ENCODE data around the gene ACOXL.
"Not testable (repeated sequence)": the region's sequence is repeated elsewhere in the genome, so short reads cannot be mapped to it uniquely, and the experiment has no call there.

Gene ACOXL

DNA sequence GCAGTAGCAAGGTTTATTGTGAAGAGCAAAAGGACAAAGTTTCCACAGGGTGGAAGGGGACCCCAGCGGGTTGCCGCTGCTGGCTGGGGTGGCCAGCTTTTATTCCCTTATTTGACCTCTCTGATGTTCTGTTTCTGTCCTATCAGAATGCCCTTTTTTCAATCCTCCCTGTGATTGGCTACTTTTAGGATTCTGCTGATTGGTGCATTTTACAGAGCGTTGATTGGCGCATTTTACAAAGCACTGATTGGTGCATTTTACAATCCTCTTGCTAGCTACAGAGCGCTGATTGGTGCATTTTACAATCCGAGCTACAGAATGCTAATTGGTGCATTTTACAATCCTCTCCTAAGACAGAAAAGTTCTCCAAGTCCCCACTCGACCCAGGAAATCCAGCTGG is 123.5 kb downstream of the ACOXL start:
- DNase-seq (ENCODE audit: low read depth in 3 of 3), result not testable (repeated sequence)

- DNase-seq (ENCODE audit: low read depth in 3 of 3), result peak; percentile 42 to 61 (median 48)
These were observed 125.9 kb downstream of the ACOXL start for GRCh38 chr2:110858135-110858725.

- DNase-seq (ENCODE audit: low read depth in 3 of 3), result no peak
These were observed 126.8 kb downstream of the ACOXL start for GRCh38 chr2:110858993-110859701.

GRCh38 chr2:110860630-110861029 is 128.3 kb downstream of the ACOXL start:
- DNase-seq (ENCODE audit: low read depth in 3 of 3), result no peak

DNA sequence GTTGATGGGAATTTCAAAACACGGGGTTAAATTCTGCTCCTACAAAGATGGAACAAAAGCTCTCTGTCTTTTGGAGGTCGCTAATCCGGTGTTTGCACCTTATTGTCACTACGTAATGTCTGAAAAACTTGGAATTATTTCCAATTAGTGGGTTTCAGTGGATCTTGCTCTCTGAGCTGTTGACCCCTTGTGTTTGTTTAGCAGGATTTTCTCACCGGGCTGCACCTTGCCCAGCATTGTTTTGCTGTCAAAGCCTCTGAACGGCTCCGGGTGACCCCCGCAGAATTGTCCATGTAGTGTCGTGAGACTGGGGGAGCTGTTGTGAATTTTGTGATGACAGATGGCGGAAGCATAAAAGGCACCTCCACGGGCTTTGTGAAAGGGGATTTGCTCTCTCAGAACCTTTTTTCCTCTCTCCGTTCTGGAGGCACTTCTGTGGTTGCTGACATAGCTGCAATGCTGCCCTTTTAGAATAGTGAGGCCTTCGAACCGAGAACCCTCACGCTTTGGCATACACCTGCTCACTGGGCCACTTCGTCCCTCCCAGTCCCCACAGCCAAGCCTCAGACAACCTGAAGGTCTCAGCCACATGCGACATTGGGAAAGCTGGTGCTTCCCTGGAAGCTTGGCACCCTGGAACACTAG is 129.4 kb downstream of the ACOXL start:
- no peak for DNase-seq (ENCODE audit: low read depth in 3 of 3)

DNA sequence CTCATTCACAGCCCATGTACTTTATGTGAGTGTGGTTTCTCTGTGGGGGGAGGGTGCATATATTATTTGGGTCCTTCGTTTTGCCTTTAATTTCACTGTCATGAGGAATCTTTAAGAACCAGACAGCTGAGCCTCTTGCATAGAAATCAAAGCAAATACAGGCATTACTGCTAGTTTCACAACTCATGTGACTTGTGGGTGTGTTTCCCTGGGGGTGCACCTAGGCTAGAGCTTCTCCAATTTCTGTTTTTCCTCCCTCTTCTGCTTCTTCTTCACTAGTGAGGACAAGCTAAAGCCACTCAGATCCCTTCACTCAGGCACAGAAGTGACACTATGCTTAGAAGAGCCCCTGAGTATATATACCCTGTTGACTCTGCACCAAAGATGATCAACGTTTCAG is 131.4 kb downstream of the ACOXL start:
- no peak for DNase-seq (ENCODE audit: low read depth in 3 of 3)

GRCh38 chr2:110864176-110864575 is 131.8 kb downstream of the ACOXL start:
- no peak for DNase-seq (ENCODE audit: low read depth in 3 of 3)

- DNase-seq (ENCODE audit: low read depth in 3 of 3), result no peak
These were observed 132.4 kb downstream of the ACOXL start for GRCh38 chr2:110864731-110865130.

DNA sequence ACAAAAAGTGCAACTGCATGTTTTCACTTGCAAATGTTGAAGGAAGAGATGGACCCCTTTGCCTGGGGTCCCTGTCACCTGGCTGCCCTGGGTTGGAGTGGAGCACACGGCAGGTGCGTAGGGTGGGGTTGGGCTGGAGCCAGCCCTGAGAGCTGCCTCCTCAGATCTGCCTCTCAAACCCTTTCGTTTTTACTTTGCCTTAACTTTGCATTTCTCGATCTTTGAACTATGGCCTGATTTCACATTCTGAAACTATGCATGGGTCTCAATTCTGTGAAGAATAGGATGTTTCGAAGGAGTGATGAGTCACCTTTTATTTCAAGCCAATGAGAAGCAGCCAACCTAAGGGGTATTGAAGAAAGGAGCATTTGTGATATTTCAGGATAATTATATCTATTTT is 132.8 kb downstream of the ACOXL start:
- DNase-seq (ENCODE audit: low read depth in 3 of 3), result peak in 1 of 3 experiments; percentile 45

GRCh38 chr2:110866045-110866444 is 133.7 kb downstream of the ACOXL start:
- no peak for DNase-seq (ENCODE audit: low read depth in 3 of 3)

DNA sequence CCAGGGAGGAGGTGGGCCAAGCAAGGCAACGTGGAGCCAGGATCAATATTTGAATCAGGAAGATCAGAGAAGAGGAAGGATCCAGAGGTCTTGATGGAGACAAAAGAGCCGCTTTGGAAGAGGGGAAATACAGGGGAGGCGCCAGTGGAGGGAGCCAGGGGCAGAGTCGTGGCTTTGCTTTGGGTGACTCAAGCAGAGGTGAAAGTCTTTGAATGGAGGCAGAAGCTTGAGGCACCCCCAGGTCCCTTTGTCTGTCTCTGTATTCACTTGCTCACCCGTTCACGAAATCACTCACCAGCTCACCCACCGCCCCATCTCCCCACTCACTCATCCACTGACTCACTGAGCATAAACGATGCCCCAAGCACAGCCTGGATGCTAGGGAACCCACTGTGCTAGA is 134.1 kb downstream of the ACOXL start:
- DNase-seq (ENCODE audit: low read depth in 3 of 3), result peak; percentile 40 to 69 (median 40)

DNA sequence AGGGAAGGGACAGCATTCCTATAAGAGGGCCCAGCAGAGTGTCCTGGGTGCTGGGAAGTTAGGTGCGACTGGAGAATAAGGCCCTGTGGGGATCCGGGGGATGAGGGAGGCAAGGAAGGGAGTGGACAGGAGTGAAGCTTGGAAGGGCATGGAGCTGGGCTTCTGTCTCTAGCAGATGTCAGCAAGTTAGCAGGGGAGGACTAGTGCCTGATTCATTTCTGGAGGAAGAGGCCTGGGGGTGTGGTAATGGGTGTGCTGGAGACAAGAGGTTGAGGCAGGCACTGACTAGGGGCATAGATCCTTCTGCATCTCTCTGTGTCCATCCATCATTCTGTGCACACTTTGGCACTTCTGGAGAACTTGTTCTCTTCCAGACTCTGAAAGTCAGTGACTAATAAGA is 134.7 kb downstream of the ACOXL start:
- DNase-seq (ENCODE audit: low read depth in 3 of 3), result no peak

GRCh38 chr2:110868971-110869370 is 136.6 kb downstream of the ACOXL start:
- DNase-seq (ENCODE audit: low read depth in 3 of 3), result no peak

- no peak for DNase-seq (ENCODE audit: low read depth in 3 of 3)
These were observed 137.4 kb downstream of the ACOXL start for GRCh38 chr2:110869472-110870446.

DNA sequence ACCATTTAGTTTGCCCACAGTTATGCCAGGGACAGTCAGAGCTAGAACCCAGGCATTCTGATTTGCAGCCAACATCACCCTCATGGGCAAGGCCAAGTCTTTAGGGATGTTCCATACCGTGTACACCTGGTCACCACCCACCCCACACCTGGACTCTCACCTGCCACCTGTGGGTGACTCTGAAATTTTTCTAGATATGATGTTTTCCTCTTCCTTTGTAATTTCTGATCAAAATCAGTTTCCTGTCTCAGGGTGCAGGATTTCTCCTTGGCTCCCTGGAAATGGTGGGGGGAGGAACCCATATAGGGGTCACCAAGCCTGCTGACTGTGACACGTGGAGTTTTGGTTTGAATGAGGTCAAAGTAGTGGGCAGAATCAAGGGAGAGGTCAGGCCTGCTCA is 138.2 kb downstream of the ACOXL start:
- no peak for DNase-seq (ENCODE audit: low read depth in 3 of 3)

DNA sequence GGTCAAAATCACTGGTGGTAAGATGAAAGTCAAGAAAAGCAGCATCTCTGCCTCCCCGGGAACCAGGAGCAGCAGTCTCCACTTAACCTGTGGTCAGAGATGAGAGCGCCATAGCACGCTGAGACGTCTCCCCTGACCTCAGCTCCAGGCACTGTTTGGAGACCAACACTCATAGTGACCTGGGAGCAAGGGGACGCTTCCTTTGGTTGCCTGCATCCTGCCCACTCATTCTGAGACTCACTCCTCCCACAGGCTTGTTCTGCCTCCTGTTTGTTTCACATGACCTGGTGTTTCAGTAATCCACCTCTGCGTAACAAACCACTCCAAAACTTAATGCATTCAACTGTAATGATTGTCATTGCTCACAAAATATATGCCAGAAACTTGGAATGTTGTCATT is 139.3 kb downstream of the ACOXL start:
- no peak for DNase-seq (ENCODE audit: low read depth in 3 of 3)

DNA sequence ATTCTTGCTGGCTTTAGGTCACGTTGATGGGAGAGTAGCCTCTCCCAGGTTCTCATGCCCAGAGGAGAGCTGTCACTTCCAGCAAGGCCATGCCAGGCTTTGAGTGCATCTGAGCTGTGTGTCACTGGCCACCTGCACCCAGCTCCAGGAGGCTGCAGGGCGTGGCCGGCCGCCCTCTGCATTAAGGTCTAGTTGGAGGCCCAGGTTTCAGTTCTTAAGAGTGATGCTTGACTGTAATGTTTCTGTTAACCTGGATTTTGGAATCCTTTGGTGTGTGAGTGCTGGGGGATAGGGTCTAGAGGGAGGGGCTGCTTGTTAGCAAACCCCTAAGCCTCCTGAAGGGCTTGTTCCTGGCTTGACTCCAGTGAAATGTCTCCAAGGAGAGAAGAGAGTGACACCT is 140.1 kb downstream of the ACOXL start:
- DNase-seq (ENCODE audit: low read depth in 3 of 3), result no peak

DNA sequence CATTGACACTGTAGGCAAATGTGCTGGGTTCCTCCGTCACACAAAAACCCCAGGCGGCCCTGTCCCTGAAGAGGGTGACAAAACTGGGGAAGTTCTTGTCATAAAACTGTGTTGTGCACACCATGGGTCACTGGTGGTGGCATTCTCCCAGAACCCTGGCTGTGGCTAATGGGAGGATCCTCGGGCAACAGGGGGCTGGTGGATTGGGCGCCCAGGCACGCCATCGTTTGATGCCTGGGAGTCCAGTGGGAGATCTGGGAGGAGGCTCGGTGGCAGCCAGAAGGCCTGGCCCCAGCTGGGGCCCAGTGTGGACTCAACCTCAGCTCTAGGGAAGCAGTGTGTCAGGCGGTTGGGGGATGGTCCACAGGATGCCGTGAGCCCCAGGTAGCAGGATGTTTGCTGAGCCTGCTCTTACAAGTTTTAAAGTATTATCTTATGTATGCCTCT is 140.7 kb downstream of the ACOXL start:
- DNase-seq (ENCODE audit: low read depth in 3 of 3), result no peak

- DNase-seq (ENCODE audit: low read depth in 3 of 3), result no peak
These were observed 141.5 kb downstream of the ACOXL start for GRCh38 chr2:110873597-110874452.

DNA sequence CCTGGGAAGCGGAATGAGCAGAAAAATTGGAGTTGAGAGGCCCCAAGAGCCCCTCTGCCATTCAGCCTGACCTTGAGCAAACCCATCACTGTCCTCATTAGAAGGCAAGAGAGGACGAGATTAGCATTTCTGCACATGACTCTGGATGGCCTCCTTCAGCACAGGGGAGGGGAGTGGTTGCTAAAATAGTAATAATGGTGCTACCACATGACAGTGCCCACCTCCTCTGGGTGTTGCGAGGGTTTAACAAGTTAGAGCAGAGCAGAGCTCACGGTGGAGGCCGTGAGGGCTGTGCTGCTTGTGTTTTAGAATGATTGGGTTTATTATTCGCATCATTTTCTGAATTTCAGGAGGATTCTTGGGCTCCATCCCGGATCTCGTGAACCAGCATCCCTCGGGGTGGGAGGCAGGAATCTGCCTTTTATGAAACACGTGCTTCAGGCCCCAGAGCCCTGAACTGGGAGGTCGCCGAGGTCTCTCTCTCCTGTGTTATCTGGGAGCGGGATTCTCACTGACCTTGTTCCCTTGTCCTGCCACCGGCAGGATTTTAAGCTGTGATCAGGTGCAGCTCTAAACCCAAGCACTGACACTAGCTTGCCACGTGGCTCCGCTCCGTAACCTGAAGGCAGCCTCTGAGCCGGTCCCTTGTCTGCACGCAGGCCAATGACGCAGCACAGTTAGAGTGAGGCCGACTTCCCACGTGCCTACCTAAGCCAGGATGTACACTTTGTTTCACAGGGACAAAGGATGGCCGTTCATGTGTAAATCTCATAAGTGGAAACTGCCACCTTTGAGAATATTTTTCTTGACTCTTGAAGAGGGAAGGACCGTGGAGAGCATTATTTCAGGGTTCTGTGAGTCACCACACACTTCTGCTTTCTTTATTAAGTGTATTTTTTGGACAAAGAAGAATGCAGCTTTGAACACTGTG is 142.3 kb downstream of the ACOXL start:
- DNase-seq (ENCODE audit: low read depth in 3 of 3), result no peak
